Stimulated activated CD4-positive, alpha-beta T cell treated with anti-CD3 and anti-CD28 coated beads, Interleukin-1b, Interleukin-23, amount 100 ng/mL, for 1 hour (primary cell): ENCODE data around the gene CDK4.

Experiments used
- DNase-seq, 2 donors: peaks; one replicate each; pipeline ENCODE4 v3.0.0-alpha.2; 2020; ENCODE audit warnings: low read depth in 2 of 2

Gene CDK4

GRCh38 chr12:57739914-57740538, 12.1 kb downstream of the CDK4 start:
- no peak for DNase-seq

- DNase-seq = no peak
Observed at GRCh38 chr12:57739387-57739786, 12.7 kb downstream of the CDK4 start.

GRCh38 chr12:57738661-57739237, 13.4 kb downstream of the CDK4 start, which contains the start of gene AGAP2:
Gene AGAP2, minus strand, starts transcription at chr12:57738742. Its CDS starts 496 bp downstream, at chr12:57738246.
- DNase-seq = no peak

GRCh38 chr12:57737467-57738460, 14.3 kb downstream of the CDK4 start:
- no peak for DNase-seq

GRCh38 chr12:57736741-57737466, 15.2 kb downstream of the CDK4 start:
- no peak for DNase-seq

- DNase-seq = no peak
Observed at GRCh38 chr12:57735952-57736740, 16.0 kb downstream of the CDK4 start.

GRCh38 chr12:57735198-57735855, 16.8 kb downstream of the CDK4 start:
- DNase-seq = no peak

GRCh38 chr12:57734591-57734990, 17.5 kb downstream of the CDK4 start:
- no peak for DNase-seq

GRCh38 chr12:57733928-57734327, 18.2 kb downstream of the CDK4 start:
- DNase-seq = no peak

- no peak for DNase-seq
Observed at GRCh38 chr12:57732726-57733593, 19.1 kb downstream of the CDK4 start.

GRCh38 chr12:57732270-57732669, 19.8 kb downstream of the CDK4 start:
- no peak for DNase-seq

- no peak for DNase-seq
Observed at GRCh38 chr12:57731411-57732080, 20.6 kb downstream of the CDK4 start.

- no peak for DNase-seq
Observed at GRCh38 chr12:57730336-57731067, 21.6 kb downstream of the CDK4 start.

- no peak for DNase-seq
Observed at GRCh38 chr12:57729321-57729844, 22.7 kb downstream of the CDK4 start.

- DNase-seq = no peak
Observed at GRCh38 chr12:57727758-57728395, 24.2 kb downstream of the CDK4 start.

GRCh38 chr12:57726884-57727757, 25.0 kb downstream of the CDK4 start:
- no peak for DNase-seq
